Activated CD4-positive, alpha-beta T cell treated with anti-CD3 and anti-CD28 coated beads, Interleukin-2, amount 50 U/mL, for 16 hours (primary cell): ENCODE measurements around the gene SEC62.

Source experiments
- DNase-seq: peaks from one replicate; pipeline ENCODE4 v3.0.0-alpha.2; 2020

Gene SEC62

DNA sequence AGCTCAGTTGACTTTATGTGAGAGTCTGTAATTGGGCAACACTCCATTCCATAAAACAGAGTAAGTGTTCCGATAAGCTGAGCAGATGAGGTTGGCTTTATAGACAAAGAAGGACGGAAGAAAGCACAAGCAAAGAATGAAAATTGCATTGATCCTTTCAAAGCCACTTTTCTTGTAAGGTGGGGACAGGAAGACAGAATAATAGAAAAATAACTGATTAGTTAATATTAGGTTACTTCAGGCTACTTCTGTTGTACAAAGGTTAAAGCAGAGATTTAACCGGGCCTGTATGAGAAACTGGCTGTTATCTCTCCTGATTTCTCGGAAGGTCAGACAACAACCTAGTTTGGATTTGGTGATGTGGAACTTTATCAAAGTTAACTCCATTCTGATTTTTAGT is 55.7 kb downstream of the SEC62 start:
- DNase-seq = no peak

DNA sequence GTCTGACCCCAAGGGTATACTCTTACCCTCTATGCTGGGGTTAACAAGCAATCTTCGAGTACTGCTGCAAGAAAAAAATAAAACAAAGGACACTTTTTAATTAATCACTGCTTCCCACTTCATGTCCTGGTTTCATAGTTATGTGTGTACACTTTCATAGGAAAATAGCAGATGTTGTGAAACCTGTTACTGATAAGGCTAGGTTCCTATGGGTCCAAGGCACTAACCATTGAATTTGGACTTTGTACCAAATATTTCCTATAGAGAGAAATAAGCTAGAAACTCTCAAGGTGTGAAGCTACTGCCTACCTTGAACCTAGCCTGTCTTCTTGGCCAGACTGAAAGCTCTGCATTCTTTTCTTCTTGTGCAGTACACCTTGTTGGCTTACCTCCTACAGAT is 56.6 kb downstream of the SEC62 start:
- no peak for DNase-seq

DNA sequence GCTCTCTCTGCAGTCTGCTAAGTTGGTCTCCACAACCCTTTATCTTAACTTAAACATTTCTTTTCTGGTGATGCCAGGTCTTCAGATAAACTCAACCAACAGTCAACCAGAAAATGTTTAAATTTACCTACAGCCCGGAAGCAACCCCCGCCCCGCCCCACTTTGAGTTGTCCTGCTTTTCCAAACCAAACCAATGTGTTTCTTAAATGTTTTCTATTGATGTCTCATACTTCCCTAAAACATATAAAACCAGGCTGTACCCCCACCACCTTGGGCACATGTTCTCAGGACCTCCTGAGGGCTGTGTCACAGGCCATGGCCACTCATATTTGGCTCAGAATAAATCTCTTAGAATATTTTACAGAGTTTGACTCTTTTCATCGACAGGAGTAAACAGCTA is 58.0 kb downstream of the SEC62 start:
- no peak for DNase-seq

DNA sequence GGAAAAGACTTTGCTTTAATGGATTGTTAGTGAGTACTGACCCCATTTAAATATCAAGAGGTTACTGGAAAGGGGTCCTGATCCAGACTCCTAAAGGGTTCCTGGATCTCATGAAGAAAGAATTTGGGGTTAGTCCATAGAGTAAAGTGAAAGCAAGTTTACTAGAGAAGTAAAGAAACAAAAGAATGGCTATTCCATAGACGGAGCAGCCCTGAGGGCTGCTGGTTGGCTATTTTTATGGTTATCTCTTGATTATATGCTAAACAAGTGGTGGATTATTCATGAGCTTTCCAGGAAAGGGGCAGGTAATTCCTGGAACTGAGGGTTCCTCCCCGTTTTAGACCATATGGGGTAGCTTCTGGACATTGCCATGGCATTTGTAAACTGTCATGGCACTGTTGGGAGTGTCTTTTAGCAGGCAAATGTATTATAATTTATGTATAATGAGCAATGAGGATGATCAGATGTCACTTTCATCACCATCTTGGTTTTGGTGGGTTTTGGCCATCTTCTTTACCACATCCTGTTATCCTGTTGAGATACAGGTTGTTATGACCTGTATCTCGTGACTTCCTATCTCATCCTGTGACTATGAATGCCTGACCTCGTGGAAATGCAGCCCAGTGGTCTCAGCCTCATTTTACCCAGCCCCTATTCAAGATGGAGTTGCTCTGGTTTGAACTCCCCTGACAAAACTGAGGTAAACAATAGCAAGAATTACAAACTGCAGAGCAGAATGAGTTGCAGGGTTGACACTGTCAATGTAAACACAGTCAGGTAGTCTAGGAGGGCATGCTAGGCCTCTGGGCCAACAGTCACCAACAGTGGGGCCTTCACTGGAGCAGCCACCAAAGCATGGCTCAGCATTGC is 60.9 kb downstream of the SEC62 start:
- DNase-seq = peak; percentile 48

DNA sequence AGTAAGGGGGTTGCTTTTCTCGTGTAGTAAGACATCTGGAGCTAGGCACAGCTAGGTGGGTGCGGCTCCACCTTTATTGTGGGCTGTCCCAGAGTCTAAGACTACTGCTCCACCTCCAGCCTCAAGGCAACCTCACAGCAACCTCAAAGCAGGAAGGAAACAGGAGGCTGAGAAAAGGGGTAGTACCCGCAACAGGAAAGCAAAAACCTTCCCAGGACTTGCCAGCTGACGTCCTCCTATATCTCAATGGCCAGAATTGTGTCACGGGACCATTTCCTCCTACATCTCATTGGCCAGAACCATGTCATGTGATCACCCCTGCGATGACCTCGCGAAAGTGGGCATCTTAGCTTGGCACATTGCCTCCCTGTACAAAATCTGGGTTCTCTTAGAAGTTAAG is 66.9 kb downstream of the SEC62 start:
- DNase-seq = peak; percentile 23

DNA sequence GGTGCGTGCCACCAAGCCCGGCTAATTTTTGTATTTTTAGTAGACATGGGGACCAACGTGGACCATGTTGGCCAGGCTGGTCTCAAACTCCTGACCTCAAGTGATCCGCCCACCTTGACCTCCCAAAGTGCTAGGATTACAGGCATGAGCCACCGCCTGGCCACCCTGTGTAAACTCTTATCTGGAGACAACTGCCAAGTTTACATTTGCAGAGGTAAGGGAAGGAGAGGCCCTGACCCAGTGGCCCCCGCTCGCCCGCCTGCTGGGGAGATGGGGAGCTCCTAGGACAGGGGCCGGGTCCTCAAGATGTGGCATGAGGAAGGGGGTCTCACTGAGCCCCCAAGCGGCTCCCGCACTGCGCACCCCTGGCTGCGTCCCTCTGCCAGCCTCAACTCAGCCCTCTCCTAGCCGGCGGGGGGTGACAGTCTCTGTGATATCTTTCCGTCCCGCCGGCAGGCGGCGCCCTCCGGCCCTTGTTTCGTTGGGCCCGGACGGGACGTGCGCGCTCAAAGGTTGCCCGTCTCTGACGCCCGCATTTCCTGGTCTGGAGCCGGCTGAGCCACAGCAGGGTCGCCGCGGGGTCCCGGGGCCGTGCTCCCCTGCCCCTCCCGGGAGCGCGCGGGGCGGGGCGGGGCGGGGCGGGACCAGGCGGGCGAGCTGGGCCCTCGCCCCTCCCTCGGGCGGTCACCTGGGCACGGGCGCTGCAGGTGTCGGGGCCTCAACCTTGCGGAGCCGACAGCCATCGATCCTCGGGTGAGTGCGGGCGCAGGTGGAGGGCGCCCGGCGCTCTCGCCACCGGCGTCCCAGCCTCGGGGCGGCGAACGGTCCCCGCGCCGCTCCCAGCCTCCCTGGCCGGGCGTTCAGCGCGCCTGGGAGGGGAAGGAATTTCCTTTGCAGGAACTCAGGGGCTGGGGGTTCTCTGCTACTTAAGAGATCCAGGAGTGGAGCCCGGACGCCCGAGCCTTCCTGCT is 71.1 kb downstream of the SEC62 start, which contains the start of gene GPR160:
GPR160 (plus strand) TSS at position 533 of the 971 bp plus-strand sequence. CDS start 45,978 bp downstream, outside the sequence.
- peak; percentile 87 for DNase-seq

DNA sequence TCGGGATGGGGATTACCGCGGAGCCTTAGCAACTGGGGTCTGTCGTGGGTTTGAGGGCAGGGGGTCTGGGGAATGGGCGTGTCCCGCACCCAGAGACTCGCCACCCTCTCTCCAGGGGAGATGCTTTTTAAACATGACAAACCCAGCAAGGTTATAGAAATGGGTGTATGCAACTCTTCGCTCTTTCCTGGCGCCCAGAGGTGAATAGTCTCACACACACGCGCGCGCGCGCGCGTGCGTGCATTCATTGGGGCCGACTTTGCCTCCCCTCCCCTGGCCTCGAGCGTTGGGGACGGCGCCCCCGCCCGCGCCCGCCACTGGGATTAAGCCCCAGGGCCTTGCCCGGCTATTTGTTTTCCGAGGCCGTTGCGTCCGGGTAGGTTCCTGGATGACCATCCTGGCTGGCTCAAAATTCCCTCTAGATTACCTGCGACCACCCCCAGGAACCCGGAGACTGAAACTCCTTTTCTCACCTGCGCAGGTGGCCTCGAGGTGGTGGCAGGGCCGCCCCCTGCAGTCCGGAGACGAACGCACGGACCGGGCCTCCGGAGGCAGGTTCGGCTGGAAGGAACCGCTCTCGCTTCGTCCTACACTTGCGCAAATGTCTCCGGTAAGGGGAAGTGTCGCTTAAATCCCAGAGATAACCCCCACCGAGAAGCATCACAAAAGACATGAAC is 72.0 kb downstream of the SEC62 start:
- DNase-seq = no peak

DNA sequence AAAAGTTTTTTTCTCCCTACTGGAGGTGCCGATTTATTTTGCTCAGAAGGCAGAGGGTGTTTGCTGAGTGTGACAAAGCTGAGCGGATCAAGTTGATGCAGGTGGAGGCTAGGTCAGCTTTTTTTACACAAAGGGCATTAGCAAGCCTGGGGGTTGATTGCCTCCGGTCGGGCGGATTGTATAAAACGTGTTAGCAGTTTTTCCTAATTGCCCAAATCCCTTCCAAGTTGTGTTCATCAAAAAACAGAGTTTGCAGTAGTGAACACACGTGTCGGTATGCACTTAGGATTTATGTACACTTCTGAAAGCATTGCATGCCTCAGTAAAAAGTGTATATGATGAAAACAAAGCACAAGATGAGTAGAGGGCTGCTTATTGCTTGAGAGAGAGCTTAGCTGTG is 73.8 kb downstream of the SEC62 start:
- no peak for DNase-seq

DNA sequence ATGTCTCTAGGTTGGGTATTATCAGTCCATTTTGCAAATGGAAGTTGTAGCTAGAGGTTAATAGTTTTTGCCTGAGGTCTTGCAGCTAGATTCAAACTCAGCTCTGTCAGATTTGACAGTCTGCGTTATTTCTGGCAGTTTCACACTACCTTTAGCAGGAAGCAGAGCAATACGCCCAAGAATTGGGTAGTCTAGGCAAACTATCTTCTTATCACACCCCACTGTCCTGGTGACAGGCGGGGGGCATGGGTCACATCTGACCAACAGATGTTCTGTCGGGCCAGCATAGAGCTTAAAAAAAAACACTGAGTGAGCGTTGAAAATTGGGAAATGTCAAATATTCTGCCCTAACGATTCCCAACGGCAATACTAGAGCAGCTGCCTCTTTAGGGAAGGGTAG is 76.9 kb downstream of the SEC62 start:
- DNase-seq = no peak

DNA sequence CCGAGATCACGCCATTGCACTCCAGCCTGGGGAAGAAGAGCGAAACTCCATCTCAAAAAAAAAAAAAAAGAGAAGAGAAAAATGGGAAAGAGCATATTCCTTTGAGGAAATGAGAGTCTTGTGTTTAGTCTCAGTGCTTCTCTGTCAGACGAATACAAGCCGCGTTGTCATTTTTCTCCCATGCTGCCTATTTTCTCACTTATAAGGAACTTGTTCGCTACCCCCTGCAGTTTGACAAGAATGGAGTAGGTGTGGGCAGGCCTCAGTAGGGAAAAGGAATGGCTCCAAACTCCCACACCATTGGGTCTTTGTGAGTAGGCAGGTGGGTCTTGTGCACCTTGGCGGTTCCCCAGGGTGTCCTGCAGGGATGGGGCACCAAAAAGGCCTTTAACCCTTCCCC is 77.7 kb downstream of the SEC62 start:
- DNase-seq = no peak

DNA sequence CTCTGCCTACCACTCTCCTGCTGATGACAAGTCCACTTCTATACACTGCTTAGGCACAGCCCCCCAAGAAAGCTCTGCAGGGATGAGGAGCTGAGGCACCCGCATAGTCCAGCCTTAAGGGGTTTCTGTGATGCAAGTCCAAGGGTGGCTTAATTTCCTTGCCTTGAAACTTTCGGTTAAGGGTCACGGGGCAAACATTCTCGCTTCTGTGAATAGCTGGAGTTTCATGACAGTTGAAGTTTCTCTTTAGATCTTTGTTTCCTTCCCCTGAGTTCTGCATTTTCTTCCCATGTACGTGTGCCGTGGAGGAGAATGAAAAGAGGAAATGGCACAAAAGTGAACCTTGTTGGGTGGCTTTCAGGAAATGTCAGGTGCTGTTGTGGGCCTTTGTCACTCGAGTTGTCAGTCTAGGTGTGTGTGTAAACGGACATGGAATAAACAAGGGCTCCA is 78.2 kb downstream of the SEC62 start:
- DNase-seq = no peak

DNA sequence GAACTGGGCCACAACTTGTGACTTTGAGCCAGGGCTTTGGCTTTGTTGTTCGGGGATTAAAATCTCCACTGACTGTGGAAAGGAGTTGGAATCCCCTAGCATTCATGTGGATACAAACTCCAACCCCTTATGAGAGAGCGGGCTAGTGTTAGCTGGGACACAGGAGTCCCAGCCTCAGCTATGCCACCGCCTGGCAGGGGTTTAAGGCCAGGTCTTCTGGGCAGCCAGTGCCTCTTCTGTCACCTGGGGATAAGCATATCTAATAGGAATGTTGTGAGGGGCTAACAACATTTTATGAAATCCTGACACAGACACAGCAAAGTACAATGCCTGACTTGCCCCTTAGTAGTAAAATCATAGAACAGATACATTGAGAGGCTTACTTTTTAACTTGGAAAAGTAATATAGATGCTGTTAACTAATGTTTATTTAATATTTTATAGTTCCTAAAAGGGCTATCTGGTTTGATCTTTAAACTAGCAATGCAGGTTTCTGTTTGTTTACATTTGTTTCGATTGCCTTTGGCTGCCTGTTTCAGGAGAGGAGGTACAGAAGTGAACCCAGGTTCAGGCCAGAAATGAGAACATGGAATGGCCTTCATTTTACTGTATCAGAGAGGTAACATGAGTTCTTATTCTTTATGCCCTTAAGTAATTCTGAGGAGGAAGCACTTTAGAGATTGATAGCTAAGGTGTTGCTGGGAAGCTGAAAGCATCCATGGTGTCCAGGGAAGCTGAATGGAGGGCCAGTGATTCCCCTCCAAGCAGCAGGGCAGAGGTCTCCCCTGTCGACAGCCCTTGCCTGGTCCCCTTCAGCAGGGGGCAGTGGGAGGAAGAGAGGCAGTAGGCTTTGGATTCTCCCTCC is 79.9 kb downstream of the SEC62 start:
- no peak for DNase-seq

DNA sequence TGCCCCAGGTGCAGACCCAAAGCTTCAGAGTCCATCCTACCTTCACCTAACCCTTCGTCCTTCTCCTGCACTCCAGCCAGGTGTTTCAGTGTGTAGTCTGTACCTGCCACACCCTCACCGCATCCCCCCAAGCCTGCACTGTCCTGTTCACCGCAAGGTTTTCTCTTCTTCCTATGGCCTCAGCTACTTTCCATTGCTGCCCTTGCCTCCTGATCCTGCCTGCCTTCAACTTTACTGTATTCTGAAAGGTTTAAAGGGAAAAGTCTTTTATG is 80.5 kb downstream of the SEC62 start:
- no peak for DNase-seq
